Limb (tissue), 2 donors: Measurements from ENCODE around the gene IFNA4.
"Not testable (repeated sequence)": the region's sequence is repeated elsewhere in the genome, so short reads cannot be mapped to it uniquely, and the experiment has no call there.

Experiments used
- DNase-seq, 2 donors: peaks; one replicate each; pipeline ENCODE4 v3.0.0-alpha.2; 2016; ENCODE audit errors: extremely low spot score in 2 of 2

Gene IFNA4

DNA sequence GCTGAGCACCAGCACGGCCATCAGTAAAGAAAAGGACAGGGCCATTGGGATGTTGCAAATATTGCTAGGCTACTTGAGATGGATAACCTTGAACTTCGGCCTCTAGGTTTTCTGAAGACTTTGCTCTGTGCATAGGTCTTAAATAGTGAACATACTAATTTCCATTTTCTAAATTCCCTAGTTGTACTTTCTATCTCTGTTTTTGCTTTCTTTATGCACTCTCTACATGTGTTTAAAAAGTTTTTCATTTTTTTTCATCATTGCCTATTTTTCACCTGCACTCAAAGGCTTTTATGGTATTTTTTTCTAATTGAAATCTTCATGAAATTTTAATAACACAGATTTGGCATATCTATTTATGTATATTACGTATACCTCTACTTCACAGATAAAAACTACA, at the start of gene IFNA4:
Gene IFNA4 (minus strand): TSS at position 101 of the 400 bp plus-strand sequence. CDS start 56 bp downstream, at position 45.
- DNase-seq = not testable (repeated sequence)

DNA sequence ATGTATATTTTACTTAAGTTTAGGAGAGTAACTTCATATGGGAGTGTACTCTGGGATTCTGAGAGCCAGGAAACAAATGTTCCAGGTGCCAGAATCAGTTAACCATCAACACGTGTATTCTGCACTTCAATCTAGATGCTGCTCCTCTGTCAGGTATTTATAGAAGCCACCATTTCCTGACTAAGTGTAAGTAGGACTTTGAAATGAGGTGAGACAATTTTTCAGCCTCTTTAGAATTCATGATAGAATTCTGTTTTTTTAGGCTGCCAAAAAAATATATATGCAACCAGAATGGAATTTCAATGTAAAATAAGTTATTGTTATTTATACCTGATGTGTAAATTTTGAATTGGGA, 49.0 kb upstream of the IFNA4 start:
- not testable (repeated sequence) for DNase-seq

GRCh38 chr9:21235468-21236359, 48.3 kb upstream of the IFNA4 start:
- peak in 1 of 2 donors; percentile 34 for DNase-seq

DNA sequence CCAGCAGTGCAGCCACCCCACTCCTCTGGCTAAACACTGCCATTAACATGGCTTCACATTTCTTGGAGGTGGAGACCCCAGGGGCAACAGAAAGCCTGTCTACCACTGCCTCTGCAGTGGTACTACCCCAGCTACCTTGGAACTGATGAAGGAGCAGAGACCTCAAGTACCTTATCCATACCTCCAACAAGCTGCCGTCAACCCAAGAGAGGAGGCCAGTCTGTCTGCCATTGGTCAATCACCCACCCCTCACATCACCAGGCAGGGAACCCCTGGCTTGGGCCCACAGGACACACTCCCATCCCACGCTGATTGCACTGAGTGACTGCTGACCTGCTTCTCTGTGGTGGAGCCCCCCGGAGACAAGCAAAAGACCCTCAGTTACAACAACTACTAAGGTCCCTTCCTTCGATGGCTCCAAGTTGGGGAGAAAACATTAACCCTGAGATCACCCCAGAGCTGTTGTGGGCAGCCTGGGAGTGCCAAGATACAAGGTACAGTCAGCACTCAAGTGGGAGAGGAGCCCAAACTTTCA, 46.8 kb upstream of the IFNA4 start:
- no peak for DNase-seq

DNA sequence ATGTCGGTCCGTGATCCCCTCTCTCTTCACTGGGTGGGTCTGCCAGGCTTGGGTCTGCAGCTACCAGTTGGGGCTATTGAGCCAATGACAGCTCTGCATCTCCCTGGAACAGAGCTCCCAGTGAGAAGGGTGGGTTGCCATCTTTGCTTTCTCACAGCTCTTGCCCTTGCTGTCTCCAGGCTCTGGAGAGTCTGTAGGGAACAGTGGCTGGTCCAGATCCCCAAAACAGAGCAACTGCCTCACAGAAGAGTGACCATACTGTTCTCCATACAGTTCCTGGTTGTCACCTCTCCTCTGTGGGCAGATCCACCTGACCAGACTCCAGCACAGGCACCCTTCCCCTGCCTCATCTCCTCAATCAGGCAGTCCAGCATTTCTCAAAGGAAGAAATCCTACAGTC, 45.9 kb upstream of the IFNA4 start:
- DNase-seq = no peak

DNA sequence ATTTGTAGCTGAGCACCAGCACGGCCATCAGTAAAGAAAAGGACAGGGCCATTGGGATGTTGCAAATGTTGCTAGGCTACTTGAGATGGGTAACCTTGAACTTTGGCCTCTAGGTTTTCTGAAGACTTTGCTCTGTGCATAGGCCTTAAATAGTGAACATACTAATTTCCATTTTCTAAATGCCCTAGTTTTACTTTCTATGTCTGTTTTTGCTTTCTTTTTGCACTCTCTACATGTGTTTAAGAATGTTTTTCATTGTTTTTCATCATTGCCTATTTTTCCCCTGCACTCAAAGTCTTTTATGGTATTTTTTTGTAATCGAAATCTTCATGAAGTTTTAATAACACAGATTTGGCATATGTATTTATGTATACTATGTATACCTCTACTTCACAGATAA, 40.7 kb upstream of the IFNA4 start, which contains the start of gene IFNA17:
Gene IFNA17 (minus strand): TSS at position 101 of the 400 bp plus-strand sequence. CDS start 49 bp downstream, at position 52.
- DNase-seq = no peak

DNA sequence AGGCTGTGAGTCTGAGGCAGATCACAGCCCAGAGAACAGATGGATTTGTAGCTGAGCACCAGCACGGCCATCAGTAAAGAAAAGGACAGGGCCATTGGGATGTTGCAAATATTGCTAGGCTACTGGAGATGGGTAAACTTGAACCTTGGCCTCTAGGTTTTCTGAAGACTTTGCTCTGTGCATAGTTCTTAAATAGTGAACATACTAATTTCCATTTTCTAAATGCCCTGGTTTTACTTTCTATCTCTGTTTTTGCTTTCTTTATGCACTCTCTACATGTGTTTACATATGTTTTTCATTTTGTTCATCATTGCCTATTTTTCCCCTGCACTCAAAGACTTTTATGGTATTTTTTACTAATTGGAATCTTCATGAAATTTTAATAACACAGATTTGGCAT, 29.8 kb upstream of the IFNA4 start, which contains the start of gene IFNA16:
Gene IFNA16 (minus strand): TSS at position 101 of the 400 bp plus-strand sequence. CDS start 6 bp downstream, at position 95.
- not testable (repeated sequence) for DNase-seq

DNA sequence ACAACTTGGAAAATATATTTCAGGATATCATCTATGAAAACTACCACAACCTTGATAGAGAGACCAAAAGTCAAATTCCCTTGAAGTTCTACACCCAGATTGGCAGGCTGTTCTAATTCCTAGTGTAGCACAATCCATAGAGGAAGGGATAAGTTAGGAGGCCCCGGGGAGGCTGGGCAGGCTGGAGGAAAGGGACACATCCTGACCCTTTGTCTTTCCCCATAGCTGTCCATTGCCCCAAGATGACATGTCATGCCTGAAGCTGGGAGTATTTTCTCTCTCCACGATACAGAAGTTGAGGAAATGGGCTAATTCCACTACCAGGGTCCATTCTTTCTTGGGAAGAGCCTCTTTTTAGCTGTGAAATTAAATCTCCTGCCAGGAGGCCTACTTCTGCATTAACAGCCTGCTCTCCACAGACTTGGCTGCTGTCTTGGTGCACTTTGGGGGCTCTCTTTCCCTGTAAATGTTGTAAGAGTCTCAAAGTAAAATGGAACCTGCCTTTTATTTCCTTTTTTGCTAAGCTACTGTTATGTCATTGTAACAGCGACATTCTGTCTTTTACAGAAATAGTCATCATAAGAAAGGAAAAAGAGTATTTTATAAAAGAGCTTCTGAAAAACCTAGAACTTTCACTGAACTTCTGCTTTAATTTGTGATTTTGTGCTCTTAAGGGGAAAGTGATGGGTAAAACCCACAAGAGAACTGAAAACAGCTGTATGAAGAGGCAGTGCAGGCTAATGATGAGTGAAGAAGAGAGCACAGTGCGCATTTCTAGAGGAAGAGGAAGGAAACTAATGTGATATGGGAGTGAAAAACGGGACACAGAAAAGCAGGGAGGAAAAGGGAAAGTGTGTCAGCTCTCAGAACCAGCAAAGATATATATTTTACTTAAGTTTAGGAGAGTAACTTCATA, 26.3 kb upstream of the IFNA4 start:
- not testable (repeated sequence) for DNase-seq

GRCh38 chr9:21212160-21212559, 24.8 kb upstream of the IFNA4 start:
- not testable (repeated sequence) for DNase-seq

- DNase-seq = not testable (repeated sequence)
Measured at GRCh38 chr9:21210782-21211181, 23.4 kb upstream of the IFNA4 start.

- DNase-seq = no peak
Measured at GRCh38 chr9:21210311-21210710, 22.9 kb upstream of the IFNA4 start.

GRCh38 chr9:21207043-21207442, 19.7 kb upstream of the IFNA4 start, which contains the start of gene IFNA10:
IFNA10 (minus strand) TSS chr9:21207143; CDS start chr9:21207097, 46 bp downstream.
- not testable (repeated sequence) for DNase-seq

DNA sequence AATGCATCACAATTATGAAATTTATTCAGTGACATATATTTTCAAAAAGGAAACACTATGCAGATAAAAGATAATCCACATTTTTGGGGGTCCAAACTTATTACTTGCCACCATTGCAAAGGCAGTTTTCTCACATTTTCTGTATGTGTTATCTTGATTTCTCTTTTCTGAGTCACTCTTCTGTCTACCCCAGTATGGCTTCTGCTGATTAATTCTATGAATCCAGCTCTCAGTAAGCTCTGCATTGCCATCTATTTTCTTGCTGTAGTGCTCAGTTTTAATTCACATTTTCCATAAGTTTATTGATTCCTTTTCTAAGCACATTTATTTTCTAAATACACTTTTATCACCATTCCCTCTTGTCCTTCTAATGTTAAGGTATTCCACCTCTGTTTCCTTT, 17.8 kb upstream of the IFNA4 start:
- DNase-seq = no peak

- not testable (repeated sequence) for DNase-seq
Measured at GRCh38 chr9:21202105-21202504, 14.7 kb upstream of the IFNA4 start, which contains the start of gene IFNA7. IFNA7 (minus strand) TSS chr9:21202205; CDS start chr9:21202165, 40 bp downstream.

GRCh38 chr9:21194867-21195776, 7.7 kb upstream of the IFNA4 start:
- DNase-seq = not testable (repeated sequence)

DNA sequence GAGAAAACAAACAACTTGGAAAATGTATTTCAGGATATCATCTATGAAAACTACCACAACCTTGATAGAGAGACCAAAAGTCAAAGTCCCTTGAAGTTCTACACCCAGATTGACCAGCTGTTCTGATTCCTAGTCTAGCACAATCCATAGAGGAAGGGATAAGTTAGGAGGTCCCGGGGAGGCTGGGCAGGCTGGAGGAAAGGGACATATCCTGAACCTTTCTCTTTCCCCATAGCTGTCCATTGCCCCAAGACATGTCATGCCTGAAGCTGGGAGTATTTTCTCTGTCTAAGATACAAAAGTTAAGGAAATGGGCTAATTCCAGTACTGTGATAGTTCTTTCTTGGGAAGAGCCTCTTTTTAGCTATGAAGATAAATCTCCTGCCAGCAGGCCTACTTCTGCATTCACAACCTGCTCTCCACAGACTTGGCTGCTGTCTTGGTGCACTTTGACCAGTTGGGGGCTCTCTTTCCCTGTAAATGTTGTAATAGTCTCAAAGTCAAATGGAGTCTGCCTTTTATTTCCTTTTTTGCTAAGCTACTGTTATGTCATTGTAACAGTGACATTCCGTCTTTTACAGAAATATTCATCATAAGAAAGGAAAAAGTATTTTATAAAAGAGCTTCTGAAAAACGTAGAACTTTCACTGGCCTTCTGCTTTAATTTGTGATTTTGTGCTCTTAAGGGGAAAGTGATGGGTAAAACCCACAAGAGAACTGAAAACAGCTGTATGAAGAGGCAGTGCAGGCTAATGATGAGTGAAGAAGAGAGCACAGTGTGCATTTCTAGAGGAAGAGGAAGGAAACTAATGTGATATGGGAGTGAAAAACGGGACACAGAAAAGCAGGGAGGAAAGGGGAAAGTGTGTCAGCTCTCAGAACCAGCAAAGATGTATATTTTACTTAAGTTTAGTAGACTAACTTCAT, 4.3 kb downstream of the IFNA4 start:
- not testable (repeated sequence) for DNase-seq

- DNase-seq = no peak
Measured at GRCh38 chr9:21174671-21175070, 12.7 kb downstream of the IFNA4 start.

GRCh38 chr9:21172156-21172555, 15.2 kb downstream of the IFNA4 start:
- DNase-seq = no peak

DNA sequence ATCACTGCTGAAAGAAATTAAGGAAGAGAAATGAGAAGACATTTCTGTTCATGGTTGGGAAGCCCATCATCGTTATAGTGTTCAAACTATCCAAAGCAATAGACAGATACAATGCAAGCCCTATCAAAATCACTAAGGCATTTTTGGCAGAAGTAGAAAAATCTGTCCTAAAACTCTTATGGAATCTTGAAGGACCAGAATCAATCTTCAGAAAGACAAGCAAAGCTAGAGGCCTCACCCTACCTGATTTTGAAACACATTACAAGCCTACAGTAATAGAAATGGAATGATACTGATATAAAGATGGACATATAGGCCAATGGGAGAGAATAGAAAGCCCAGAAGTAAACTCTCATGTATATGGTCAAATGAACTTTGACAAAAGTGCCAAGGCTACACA, 16.0 kb downstream of the IFNA4 start:
- no peak for DNase-seq
